A673 (cell line): Measurements from ENCODE around the gene TMEM43. TPM values are rescaled to one million over a fixed set of nuclear protein-coding genes. Genes with fewer than 3 reads are reported as not detected.
A peak's percentile ranks its signal among the peaks of the same experiment; 100 is the strongest.

Experiments
- BruUV-seq: library from RNA; stranded (reverse); fragments of 400-500 nt; replicated peaks from 2 replicates; lab custom pipeline; 2021; lab: Mats Ljungman, UMichigan
- CTCF ChIA-PET: fragments of 300-600 bp; sonication (Branson Sonifier 250); formaldehyde crosslinking; loops from one replicate; lab custom pipeline; 2022; ENCODE audit warnings: antibody characterized with exemption; lab: Charles Lee
- POLR2A ChIA-PET: fragments of 300-600 bp; sonication (Branson Sonifier 250); formaldehyde crosslinking; loops from one replicate; lab custom pipeline; 2022; ENCODE audit warnings: antibody characterized with exemption; ENCODE audit not compliant: low non-redundant PET; lab: Charles Lee
- DNase-seq: peaks from one replicate; pipeline ENCODE4 v3.0.0-alpha.2; 2015; ENCODE audit warnings: low spot score
- H3K27ac ChIP-seq: fragments of 200-600 bp; sonication (generic); 2 replicates; pipeline ENCODE4 v1.5.1; 2016; ENCODE audit warnings: mixed run types, low read depth, mild to moderate bottlenecking, mixed read lengths, antibody characterized with exemption, low read length; ENCODE audit not compliant: poor library complexity, severe bottlenecking
- H3K27me3 ChIP-seq: fragments of 200-600 bp; sonication (generic); replicated peaks from 2 replicates; pipeline ENCODE4 v1.6.1; 2017; ENCODE audit warnings: mixed run types, low read depth, mild to moderate bottlenecking, mixed read lengths, antibody characterized with exemption, low read length; ENCODE audit not compliant: insufficient read depth, poor library complexity
- H3K36me3 ChIP-seq: fragments of 200-600 bp; sonication (generic); 2 replicates; pipeline ENCODE4 v1.6.1; 2016; ENCODE audit warnings: mixed run types, mild to moderate bottlenecking, mixed read lengths, antibody characterized with exemption, low read length; ENCODE audit not compliant: insufficient read depth, poor library complexity, severe bottlenecking
- H3K4me1 ChIP-seq: fragments of 200-600 bp; sonication (generic); 2 replicates; pipeline ENCODE4 v1.6.1; 2017; ENCODE audit warnings: mixed run types, mild to moderate bottlenecking, mixed read lengths, antibody characterized with exemption, low read length; ENCODE audit not compliant: insufficient read depth, poor library complexity, severe bottlenecking
- H3K4me3 ChIP-seq: fragments of 200-600 bp; sonication (generic); 2 replicates; pipeline ENCODE4 v1.5.1; 2016; ENCODE audit warnings: low read depth, mixed run types, mild to moderate bottlenecking, mixed read lengths, low read length; ENCODE audit not compliant: poor library complexity, severe bottlenecking
- H3K9me3 ChIP-seq: fragments of 200-600 bp; sonication (generic); 2 replicates; pipeline ENCODE4 v1.6.1; 2016; ENCODE audit warnings: mixed run types, low read depth, mild to moderate bottlenecking, mixed read lengths, antibody characterized with exemption, low read length; ENCODE audit not compliant: poor library complexity, severe bottlenecking
- EZH2 ChIP-seq: fragments of 200-600 bp; sonication (generic); IDR thresholded peaks from 2 replicates; pipeline ENCODE4 v1.6.1; 2017; ENCODE audit warnings: borderline replicate concordance, low read depth, mild to moderate bottlenecking, mixed read lengths, antibody characterized with exemption, low read length; ENCODE audit not compliant: poor library complexity, severe bottlenecking
- intact Hi-C: fragments of 100-400 bp; cut with micrococcal nuclease; formaldehyde crosslinking; loops from one replicate; pipeline ENCODE4 v1.10.0; 2022; ENCODE audit not compliant: unreplicated experiment
- total RNA-seq: library from RNA; stranded (reverse); gene quantifications from 2 replicates; pipeline ENCODE4 v1.2.3, GENCODE V29; 2021
- TF ChIP-seq, protein P1 (sequence below): fragments of 300-800, 200-600 bp; sonication (generic); conservative IDR thresholded peaks from 2 replicates; pipeline ENCODE4 v1.5.1; 2017; ENCODE audit warnings: low read depth, mild to moderate bottlenecking, antibody characterized with exemption, low read length, moderate library complexity, mixed read lengths

The TMEM43 gene
- total RNA-seq, 1 experiment from 2014 or later, result 55.6 TPM

DNA sequence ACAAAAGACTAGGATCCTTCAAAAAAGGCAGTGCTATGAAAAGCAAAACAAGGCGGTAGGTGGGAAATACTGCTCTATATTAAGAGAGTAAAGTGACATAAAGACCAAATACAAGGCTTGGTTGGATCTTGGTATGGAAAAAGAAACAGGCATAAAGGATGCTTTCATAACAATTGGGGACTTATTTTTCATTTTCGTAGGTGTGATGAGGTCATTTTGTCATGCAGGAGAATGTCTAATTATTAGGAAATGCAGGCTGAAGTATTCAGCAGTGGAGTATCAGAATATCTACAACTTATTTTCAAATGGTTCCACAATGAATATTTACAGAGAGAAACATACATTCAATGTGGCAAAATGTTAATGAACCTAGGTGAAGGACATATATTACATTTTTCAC, 44.6 kb downstream of the TMEM43 start:
- DNase-seq, result no peak
- ChIA-PET CTCF (no interaction called here), POLR2A (no interaction called here)
- Histone ChIP-seq H3K36me3 (peaks cover 72% of the 10 kb centered on the region), H3K27me3 (no peaks in the 10 kb centered on the region), H3K4me3 (no peak overlapping the region), H3K9me3 (no peaks in the 10 kb centered on the region), H3K4me1 (peaks cover 24% of the 10 kb centered on the region), H3K27ac (peak overlapping the region; percentile 84)
- no TSS peak for BruUV-seq
- intact Hi-C loops, result no loop called here
- TF ChIP-seq, protein P1, sequence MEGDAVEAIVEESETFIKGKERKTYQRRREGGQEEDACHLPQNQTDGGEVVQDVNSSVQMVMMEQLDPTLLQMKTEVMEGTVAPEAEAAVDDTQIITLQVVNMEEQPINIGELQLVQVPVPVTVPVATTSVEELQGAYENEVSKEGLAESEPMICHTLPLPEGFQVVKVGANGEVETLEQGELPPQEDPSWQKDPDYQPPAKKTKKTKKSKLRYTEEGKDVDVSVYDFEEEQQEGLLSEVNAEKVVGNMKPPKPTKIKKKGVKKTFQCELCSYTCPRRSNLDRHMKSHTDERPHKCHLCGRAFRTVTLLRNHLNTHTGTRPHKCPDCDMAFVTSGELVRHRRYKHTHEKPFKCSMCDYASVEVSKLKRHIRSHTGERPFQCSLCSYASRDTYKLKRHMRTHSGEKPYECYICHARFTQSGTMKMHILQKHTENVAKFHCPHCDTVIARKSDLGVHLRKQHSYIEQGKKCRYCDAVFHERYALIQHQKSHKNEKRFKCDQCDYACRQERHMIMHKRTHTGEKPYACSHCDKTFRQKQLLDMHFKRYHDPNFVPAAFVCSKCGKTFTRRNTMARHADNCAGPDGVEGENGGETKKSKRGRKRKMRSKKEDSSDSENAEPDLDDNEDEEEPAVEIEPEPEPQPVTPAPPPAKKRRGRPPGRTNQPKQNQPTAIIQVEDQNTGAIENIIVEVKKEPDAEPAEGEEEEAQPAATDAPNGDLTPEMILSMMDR, result no peak

DNA sequence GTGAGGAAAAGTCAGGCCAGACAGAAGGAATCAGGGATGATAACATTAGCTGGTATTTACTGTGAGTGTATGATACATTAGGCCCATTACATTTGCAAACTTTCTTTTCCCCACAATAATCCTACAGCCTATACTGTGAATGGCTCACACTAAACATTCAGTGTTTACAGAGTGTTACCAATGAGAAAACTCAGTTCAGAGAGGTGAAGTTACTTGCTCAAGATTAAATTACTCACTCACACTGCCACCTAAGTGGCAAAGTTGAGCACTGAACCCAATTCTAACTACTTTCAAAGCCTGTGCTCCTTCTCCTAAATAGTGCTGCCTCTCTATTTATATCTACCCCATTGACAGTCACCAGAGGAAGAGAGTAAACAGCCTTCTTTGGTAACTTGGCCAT, 45.0 kb downstream of the TMEM43 start:
- intact Hi-C loops, result loop anchor here (10.0 kb wide), 1 partner anchor 775 kb away; the partner anchor contains the start of gene NR2C2
- CTCF ChIA-PET, result no interaction called here
- POLR2A ChIA-PET, result interaction anchor here (0.6 kb wide), 1 partner anchor 59 kb away, joined by 3 read pairs; no protein-coding TSS in a partner anchor
- no peak overlapping the region for H3K4me3 ChIP-seq
- TF ChIP-seq EZH2, result no peak
- TF ChIP-seq, protein P1, result no peak
- H3K27me3 ChIP-seq, result no peaks in the 10 kb centered on the region
- TSS peak; percentile 62 for BruUV-seq
- no peak for DNase-seq
- peaks cover 68% of the 10 kb centered on the region for H3K36me3 ChIP-seq
- peak overlapping the region; percentile 84 for H3K27ac ChIP-seq
- H3K9me3 ChIP-seq, result no peaks in the 10 kb centered on the region
- peaks cover 24% of the 10 kb centered on the region for H3K4me1 ChIP-seq

DNA sequence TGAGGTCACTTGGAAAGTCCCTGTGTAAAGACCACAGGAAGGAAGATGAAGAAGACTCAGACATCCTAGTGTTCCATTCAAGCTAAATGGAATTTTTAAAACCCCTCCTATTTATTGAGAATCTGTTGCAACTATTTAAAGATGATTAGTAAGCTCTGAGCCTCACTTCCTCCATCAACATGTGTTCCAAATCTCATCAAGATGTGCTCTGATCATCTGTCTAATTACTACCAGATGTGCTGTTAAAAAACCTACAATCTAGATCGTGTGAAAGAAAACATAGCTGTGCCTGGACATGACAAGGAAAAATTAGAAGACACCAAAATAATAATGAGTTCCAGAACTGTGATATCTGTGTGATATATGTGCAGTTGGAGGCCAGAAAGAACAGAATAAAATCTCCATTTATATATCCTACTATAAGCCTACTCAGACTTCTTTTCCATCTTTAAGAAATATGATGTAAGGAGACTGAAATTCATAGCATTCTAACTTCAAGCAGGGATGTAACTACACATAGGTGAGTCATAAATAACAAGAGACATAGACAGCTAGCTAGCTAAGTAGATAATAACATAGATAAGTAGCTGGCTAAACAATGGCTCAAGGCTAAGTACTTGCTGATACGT, 45.8 kb downstream of the TMEM43 start:
- Histone ChIP-seq H3K4me3 (no peak overlapping the region), H3K27ac (peak overlapping the region; percentile 84), H3K27me3 (no peaks in the 10 kb centered on the region), H3K36me3 (peaks cover 60% of the 10 kb centered on the region), H3K9me3 (no peaks in the 10 kb centered on the region), H3K4me1 (peaks cover 24% of the 10 kb centered on the region)
- TF ChIP-seq EZH2, result no peak
- intact Hi-C loops, result loop anchor here (10.0 kb wide), 1 partner anchor 774 kb away; the partner anchor contains the start of gene NR2C2
- CTCF ChIA-PET, result interaction anchor here (0.6 kb wide), 1 partner anchor 274 kb away, joined by 3 read pairs; no protein-coding TSS in a partner anchor
- no TSS peak for BruUV-seq
- POLR2A ChIA-PET, result interaction anchor here (0.6 to 0.7 kb wide), 2 partner anchors 46 to 59 kb away, joined by 3 to 4 read pairs; partner anchors contain the start of genes CHCHD4 and TMEM43
- DNase-seq, result peak; percentile 62
